Measurements from ENCODE around the gene FGF22. TPM values are rescaled to one million over a fixed set of nuclear protein-coding genes. Genes with fewer than 3 reads are reported as not detected.

Gene FGF22
- total and polyA plus RNA-seq, 2 of the 8 experiments (the other 6 are each of a cell fraction or from before 2014, with no cell fraction given), result 0.44 to 1.7 TPM

- H3K27me3 ChIP-seq (replicated peaks in 1 of 4; ENCODE audit: control insufficient read depth in 3 of 4, extremely low read depth in 1 of 4, insufficient read depth in 3 of 4, low read length in 3 of 4), result peaks cover 0 to 19% (median 9%) of the 10 kb centered on the region in 4 experiments; a peak in 5 of 7 replicates
- peaks cover 0 to 8% (median 2%) of the 10 kb centered on the region in 4 experiments; a peak in 5 of 8 replicates for H3K36me3 ChIP-seq (ENCODE audit: control insufficient read depth in 2 of 4, insufficient read depth in 4 of 4, low read length in 3 of 4)
- H3K14ac ChIP-seq (ENCODE audit: insufficient read length), result no peak overlapping the region
- peak overlapping the region; percentile 9 to 89 (median 70) for H3K9ac ChIP-seq (replicated peaks in 1 of 4; ENCODE audit: extremely low read depth in 1 of 4, low read depth in 3 of 4, low read length in 3 of 4)
- no peak overlapping the region for H3K27ac ChIP-seq (ENCODE audit: low read depth, low read length)
- H2AK5ac ChIP-seq (ENCODE audit: low read depth, low read length), result no peak overlapping the region; the same call in 1 of the 2 replicates
- peak overlapping the region; percentile 74; the same call in 1 of the 2 replicates for H2BK5ac ChIP-seq (ENCODE audit: low read depth, low read length)
- H4K8ac ChIP-seq (ENCODE audit: extremely low read depth, insufficient read depth, low read length), result peak overlapping the region; percentile 84; the same call in 1 of the 2 replicates
- H3K79me2 ChIP-seq (ENCODE audit: control insufficient read depth in 1 of 2, insufficient read depth in 2 of 2, low read length in 2 of 2), result peaks cover 0 to 18% of the 10 kb centered on the region in 2 experiments; a peak in 1 of 4 replicates
- no peak overlapping the region for H3K18ac ChIP-seq (ENCODE audit: extremely low read depth, low read length)
- TF ChIP-seq KDM1A (IDR thresholded peaks at IDR 0.05; ENCODE audit: borderline replicate concordance, low read length) (peak; percentile 13; the same call in 1 of the 2 replicates), SAP30 (IDR thresholded peaks at IDR 0.05; ENCODE audit: insufficient read depth, insufficient replicate concordance, low read length) (peak; percentile 61), SIN3A (conservative IDR thresholded peaks at IDR 0.05 in 1 of 2, IDR thresholded peaks at IDR 0.05 in 1 of 2; ENCODE audit: low read depth in 1 of 2, low read length in 2 of 2) (peak in 1 of 2 experiments; percentile 28; a peak in 1 of 4 replicates), RFX5 (IDR thresholded peaks at IDR 0.05; ENCODE audit: borderline replicate concordance, low read depth, low read length) (no peak)
- ChIA-PET POLR2A (ENCODE audit: partially characterized antibody) (interaction anchor here (1.3 to 3.2 kb wide), 4 partner anchors 8 to 61 kb away, joined by 3 to 11 read pairs (median 4); partner anchors contain the start of gene BSG), CTCF (ENCODE audit: partially characterized antibody) (interaction anchor here (1.0 to 1.8 kb wide), 5 partner anchors 11 to 127 kb away, joined by 3 to 4 read pairs (median 3); no protein-coding TSS in a partner anchor)
- no peak overlapping the region for H3K23ac ChIP-seq (ENCODE audit: insufficient read length)
- no peak overlapping the region for H3K56ac ChIP-seq (replicated peaks; ENCODE audit: insufficient read length, low read depth, low read length)
- WGBS, 2 experiments (ENCODE audit: extremely low coverage in 1 of 2, insufficient coverage in 1 of 2, insufficient read length in 1 of 2, insufficient replicate concordance in 2 of 2, low coverage in 1 of 2, low lambda C conversion rate in 2 of 2, missing lambda C conversion rate in 1 of 2), result 38% methylated on average over 27 of the region's 32 CpGs; no CpG with 5 or more reads in 1 of the 2 experiments
- no peak overlapping the region for H2BK20ac ChIP-seq (ENCODE audit: low read length)
- peaks cover 8% of the 10 kb centered on the region for H3K23me2 ChIP-seq (ENCODE audit: low read depth, low read length)
- H4K20me1 ChIP-seq (replicated peaks in 1 of 2; ENCODE audit: control insufficient read depth in 1 of 2, insufficient read depth in 2 of 2, low read length in 2 of 2), result peaks cover 4 to 5% of the 10 kb centered on the region in 2 experiments
- FAIRE-seq, result no peak
- H3K4me3 ChIP-seq (ENCODE audit: extremely low read depth in 1 of 4, insufficient read depth in 2 of 4, low read depth in 3 of 4, low read length in 4 of 4), result peak overlapping the region; percentile 76 to 99 (median 97)
- H2AFZ ChIP-seq (ENCODE audit: low read length), result no peak overlapping the region
- H4K5ac ChIP-seq (ENCODE audit: insufficient read length, low read depth, low read length), result peak overlapping the region; percentile 39
- no peak overlapping the region for H2BK120ac ChIP-seq (replicated peaks; ENCODE audit: low read depth, low read length)
- H4K91ac ChIP-seq (replicated peaks; ENCODE audit: insufficient read length, low read length), result no peak overlapping the region
- peak overlapping the region; percentile 75 to 78 for H3K4me2 ChIP-seq (ENCODE audit: insufficient read depth in 1 of 2, low read depth in 2 of 2, low read length in 2 of 2)
- H3K9me3 ChIP-seq (ENCODE audit: insufficient read depth in 2 of 2, low read depth in 1 of 2, low read length in 1 of 2), result no peaks in the 10 kb centered on the region
- peaks cover 9% of the 10 kb centered on the region for H3K79me1 ChIP-seq (ENCODE audit: low read depth, low read length)
- no peak overlapping the region for H2BK12ac ChIP-seq (ENCODE audit: low read depth, low read length)
- H2BK15ac ChIP-seq (ENCODE audit: low read length), result no peak overlapping the region
- peaks cover 0 to 10% (median 3%) of the 10 kb centered on the region in 4 experiments; a peak in 4 of 7 replicates for H3K4me1 ChIP-seq (replicated peaks in 1 of 4; ENCODE audit: control insufficient read depth in 3 of 4, insufficient read depth in 4 of 4, low read length in 3 of 4)
- H3K4ac ChIP-seq (replicated peaks; ENCODE audit: insufficient read length, low read depth, low read length), result no peak overlapping the region
- no peak for DNase-seq (ENCODE audit: low read depth in 1 of 2, low spot score in 2 of 2)
These were observed 5.7 kb upstream of the FGF22 start for GRCh38 chr19:633786-634639.
